Neural cell (in vitro differentiated cells): ENCODE data around the gene TRIM45. TPM values are rescaled to one million over a fixed set of nuclear protein-coding genes. Genes with fewer than 3 reads are reported as not detected.

ENCODE experiments used
- H2AFZ ChIP-seq: fragments of 200-600, 300-800 bp; sonication (generic), shearing (Covaris generic); 2 replicates; pipeline ENCODE4 v1.6.0; 2014; ENCODE audit warnings: low read depth, mild to moderate bottlenecking, antibody characterized with exemption, low read length, moderate library complexity
- H3F3A ChIP-seq: fragments of 200-600 bp; shearing (Covaris generic); 2 replicates; pipeline ENCODE4 v1.6.1; 2016; ENCODE audit warnings: mild to moderate bottlenecking, moderate library complexity, mixed read lengths, antibody characterized with exemption, low read length; ENCODE audit not compliant: insufficient read depth, poor library complexity, severe bottlenecking
- H3K27ac ChIP-seq: fragments of 200-600, 300-800 bp; sonication (generic), shearing (Covaris generic); 2 replicates; pipeline ENCODE4 v1.5.1; 2014; ENCODE audit warnings: mild to moderate bottlenecking, low read length, moderate library complexity
- H3K27me3 ChIP-seq: fragments of 300-800, 200-600 bp; sonication (generic), shearing (Covaris generic); 2 replicates; pipeline ENCODE4 v1.6.0; 2014; ENCODE audit warnings: mild to moderate bottlenecking, low read depth, low read length, moderate library complexity; ENCODE audit not compliant: insufficient read depth
- H3K36me3 ChIP-seq: fragments of 300-800, 200-600 bp; sonication (generic), shearing (Covaris generic); 2 replicates; pipeline ENCODE4 v1.5.1; 2014; ENCODE audit warnings: mild to moderate bottlenecking, antibody characterized with exemption, low read length, moderate library complexity; ENCODE audit not compliant: insufficient read depth
- H3K4me2 ChIP-seq: fragments of 300-800, 200-600 bp; sonication (generic), shearing (Covaris generic); 2 replicates; pipeline ENCODE4 v1.6.0; 2014; ENCODE audit warnings: mild to moderate bottlenecking, low read length
- H3K4me3 ChIP-seq: fragments of 300-800, 200-600 bp; sonication (generic), shearing (Covaris generic); 2 replicates; pipeline ENCODE4 v1.5.1; 2014; ENCODE audit warnings: mild to moderate bottlenecking, low read length, moderate library complexity
- H3K79me2 ChIP-seq: fragments of 200-600 bp; shearing (Covaris generic); replicated peaks from 2 replicates; pipeline ENCODE4 v1.6.0; 2014; ENCODE audit warnings: mild to moderate bottlenecking, low read length, moderate library complexity; ENCODE audit not compliant: insufficient read depth
- H3K9ac ChIP-seq: fragments of 300-800, 200-600 bp; sonication (generic), shearing (Covaris generic); 2 replicates; pipeline ENCODE4 v1.6.1; 2016; ENCODE audit warnings: mild to moderate bottlenecking, low read length, mixed read lengths
- H3K9me2 ChIP-seq: fragments of 200-600 bp; shearing (Covaris generic); 2 replicates; pipeline ENCODE4 v1.6.1; 2016; ENCODE audit warnings: mild to moderate bottlenecking, low read length, mixed read lengths; ENCODE audit not compliant: insufficient read depth
- H3K9me3 ChIP-seq: fragments of 200-600, 300-800 bp; sonication (generic), shearing (Covaris generic); 2 replicates; pipeline ENCODE4 v1.6.1; 2016; ENCODE audit warnings: mild to moderate bottlenecking, mixed run types, low read length, moderate library complexity, mixed read lengths
- H4K20me1 ChIP-seq: fragments of 200-600 bp; shearing (Covaris generic); 2 replicates; pipeline ENCODE4 v1.6.1; 2016; ENCODE audit warnings: mild to moderate bottlenecking, mixed run types; ENCODE audit not compliant: insufficient read depth
- CTCF ChIP-seq: fragments of 450-650 bp; IDR thresholded peaks from 2 replicates; pipeline ENCODE4 v1.5.1; 2014; ENCODE audit warnings: antibody characterized with exemption, mild to moderate bottlenecking, moderate library complexity; ENCODE audit not compliant: poor library complexity, severe bottlenecking
- EP300 ChIP-seq: fragments of 450-650 bp; conservative IDR thresholded peaks from 2 replicates; pipeline ENCODE4 v1.6.1; 2014; ENCODE audit warnings: antibody characterized with exemption, mild to moderate bottlenecking, moderate library complexity; ENCODE audit not compliant: poor library complexity, severe bottlenecking
- EZH2 ChIP-seq: fragments of 200-600, 300-800 bp; shearing (Covaris generic), sonication (generic); IDR thresholded peaks from 2 replicates; pipeline ENCODE4 v1.6.1; 2014; ENCODE audit warnings: antibody characterized with exemption, low read length, borderline replicate concordance, mild to moderate bottlenecking; ENCODE audit not compliant: insufficient read depth, poor library complexity, severe bottlenecking
- MXI1 ChIP-seq: fragments of 450-650 bp; conservative IDR thresholded peaks from 2 replicates; pipeline ENCODE4 v1.6.1; 2014; ENCODE audit warnings: antibody characterized with exemption, mild to moderate bottlenecking; ENCODE audit not compliant: poor library complexity, severe bottlenecking
- POLR2AphosphoS5 ChIP-seq: IDR thresholded peaks from 2 replicates; pipeline ENCODE4 v1.6.1; 2012
- RAD21 ChIP-seq: fragments of 450-650 bp; conservative IDR thresholded peaks from 2 replicates; pipeline ENCODE4 v1.6.1; 2014; ENCODE audit warnings: antibody characterized with exemption, mild to moderate bottlenecking, moderate library complexity
- REST ChIP-seq: IDR thresholded peaks from 2 replicates; pipeline ENCODE4 v1.6.1; 2012; ENCODE audit warnings: borderline replicate concordance
- SMC3 ChIP-seq: fragments of 450-650 bp; conservative IDR thresholded peaks from 2 replicates; pipeline ENCODE4 v1.6.1; 2014; ENCODE audit warnings: antibody characterized with exemption, mild to moderate bottlenecking, moderate library complexity; ENCODE audit not compliant: poor library complexity
- TAF1 ChIP-seq: IDR thresholded peaks from 2 replicates; pipeline ENCODE4 v1.6.1; 2012; ENCODE audit warnings: low read depth
- polyA plus RNA-seq: library from polyadenylated mRNA; depleted of rRNA; stranded (reverse); fragments of >200 nt; gene quantifications from 2 replicates; pipeline ENCODE4 v1.2.3, GENCODE V29; 2014

The TRIM45 gene
- polyA plus RNA-seq, 1 donor from 2014 or later = 4.9 TPM

- H2AFZ ChIP-seq = no peak overlapping the region
- no peaks in the 10 kb centered on the region for H3K9me2 ChIP-seq
- no peak overlapping the region for H3K4me2 ChIP-seq
- no peak for TF ChIP-seq CTCF
- no peak for TF ChIP-seq MXI1
- no peak for TF ChIP-seq RAD21
- H3K9me3 ChIP-seq = no peaks in the 10 kb centered on the region
- H3K27ac ChIP-seq = no peak overlapping the region
- H3F3A ChIP-seq = no peaks in the 10 kb centered on the region
- no peak overlapping the region for H3K9ac ChIP-seq
- no peaks in the 10 kb centered on the region for H3K36me3 ChIP-seq
- no peaks in the 10 kb centered on the region for H3K27me3 ChIP-seq
- H4K20me1 ChIP-seq = no peaks in the 10 kb centered on the region
- H3K79me2 ChIP-seq = no peaks in the 10 kb centered on the region
- H3K4me3 ChIP-seq = no peak overlapping the region
Observed at GRCh38 chr1:117142200-117142599, 20.7 kb upstream of the TRIM45 start.

- no peak for TF ChIP-seq TAF1
- no peak for TF ChIP-seq SMC3
- TF ChIP-seq EP300 = no peak
- TF ChIP-seq RAD21 = no peak
- TF ChIP-seq POLR2AphosphoS5 = no peak
- no peak for TF ChIP-seq CTCF
- no peak for TF ChIP-seq MXI1
- TF ChIP-seq REST = no peak
- TF ChIP-seq EZH2 = no peak
- H3K27ac ChIP-seq = no peak overlapping the region
- H3K4me2 ChIP-seq = no peak overlapping the region
- H3K27me3 ChIP-seq = no peaks in the 10 kb centered on the region
- H3K4me3 ChIP-seq = no peak overlapping the region
- no peaks in the 10 kb centered on the region for H3K9me3 ChIP-seq
- H2AFZ ChIP-seq = no peak overlapping the region
- no peaks in the 10 kb centered on the region for H3K9me2 ChIP-seq
- no peak overlapping the region for H3K9ac ChIP-seq
- no peaks in the 10 kb centered on the region for H3K79me2 ChIP-seq
- no peaks in the 10 kb centered on the region for H4K20me1 ChIP-seq
- no peaks in the 10 kb centered on the region for H3F3A ChIP-seq
- H3K36me3 ChIP-seq = no peaks in the 10 kb centered on the region
Observed at GRCh38 chr1:117138561-117138960, 17.0 kb upstream of the TRIM45 start.
